SK-N-SH (cell line): ENCODE measurements around the gene TTC39C.

Experiments
- CHD2 ChIP-seq: fragments of 150-350 bp; IDR thresholded peaks from 2 replicates; pipeline ENCODE4 v1.6.1; 2018; ENCODE audit warnings: low read length; ENCODE audit not compliant: partially characterized antibody
- CTCF ChIP-seq: fragments of 200-600 bp; sonication (generic); IDR thresholded peaks from 2 replicates; pipeline ENCODE4 v1.6.1; 2017; ENCODE audit warnings: antibody characterized with exemption, mild to moderate bottlenecking, moderate library complexity
- FOXM1 ChIP-seq: IDR thresholded peaks from 2 replicates; pipeline ENCODE4 v1.4.0; 2012; ENCODE audit warnings: low read depth, mild to moderate bottlenecking
- RCOR1 ChIP-seq: fragments of 150-350 bp; IDR thresholded peaks from 2 replicates; pipeline ENCODE4 v1.6.1; 2017; ENCODE audit warnings: antibody characterized with exemption, low read length

DNA sequence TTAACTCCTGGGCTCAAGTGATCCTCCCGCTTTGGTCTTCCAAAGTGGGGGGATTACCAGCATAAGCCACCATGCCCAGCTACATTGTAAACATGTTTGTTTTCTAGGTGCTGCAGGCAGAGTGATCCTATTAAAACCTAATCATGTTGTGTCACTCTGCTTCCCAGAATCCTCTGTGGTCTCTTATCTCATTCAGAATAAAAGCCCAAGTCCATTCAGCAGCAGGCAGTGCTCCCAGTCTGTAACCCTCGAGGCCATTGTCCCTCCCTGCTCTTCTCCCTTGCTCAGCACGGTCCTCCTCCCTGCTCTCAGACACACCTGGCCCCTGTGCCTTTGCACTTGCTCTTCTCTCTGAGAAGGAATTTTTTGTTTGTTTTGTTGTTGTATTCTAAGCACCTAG is 113.2 kb downstream of the TTC39C start:
- TF ChIP-seq CTCF: no peak
- TF ChIP-seq CHD2: no peak
- no peak for TF ChIP-seq FOXM1
- no peak for TF ChIP-seq RCOR1
